GM21526 (cell line): ENCODE measurements around the gene KIAA1191.

Source experiments
- ATAC-seq: cut with Tn5 transposase; IDR thresholded peaks from one replicate; pipeline ENCODE4 v1.9.1; 2021; ENCODE audit warnings: moderate library complexity; ENCODE audit not compliant: unreplicated experiment, low FRiP score

The KIAA1191 gene

DNA sequence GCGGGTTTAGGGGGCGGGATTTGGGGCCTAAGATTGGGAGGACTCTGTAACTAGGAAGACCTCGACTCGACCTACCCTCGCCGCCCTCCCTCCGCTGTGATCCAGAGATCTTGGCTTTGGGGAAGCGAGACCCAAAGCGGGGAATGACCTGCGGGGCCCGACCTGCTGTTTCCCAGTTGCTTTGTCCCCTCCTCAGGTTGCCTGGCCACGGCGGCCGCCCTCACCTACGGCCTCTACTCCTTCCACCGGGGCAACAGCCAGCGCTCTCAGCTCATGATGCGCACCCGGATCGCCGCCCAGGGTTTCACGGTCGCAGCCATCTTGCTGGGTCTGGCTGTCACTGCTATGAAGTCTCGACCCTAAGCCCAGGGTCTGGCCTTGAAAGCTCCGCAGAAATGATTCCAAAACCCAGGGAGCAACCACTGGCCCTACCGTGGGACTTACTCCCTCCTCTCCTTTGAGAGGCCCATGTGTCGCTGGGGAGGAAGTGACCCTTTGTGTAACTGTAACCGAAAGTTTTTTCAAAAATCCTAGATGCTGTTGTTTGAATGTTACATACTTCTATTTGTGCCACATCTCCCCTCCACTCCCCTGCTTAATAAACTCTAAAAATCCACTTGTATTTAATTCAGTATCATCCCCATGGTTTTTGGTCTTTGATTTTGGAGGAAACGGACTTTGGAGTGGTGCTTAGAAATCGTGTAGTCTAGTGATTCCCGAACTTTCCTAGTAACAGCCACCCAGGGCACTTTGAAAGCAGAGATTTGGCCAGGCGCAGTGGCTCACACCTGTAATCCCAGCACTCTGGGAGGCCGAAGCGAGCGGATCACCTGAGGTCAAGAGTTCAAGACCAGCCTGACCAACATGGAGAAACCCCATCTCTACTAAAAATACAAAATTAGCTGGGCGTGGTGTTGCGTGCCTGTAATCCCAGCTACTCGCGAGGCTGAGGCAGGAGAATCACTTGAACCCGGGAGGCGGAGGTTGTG lies 27.9 kb upstream of the KIAA1191 start:
- peak; percentile 35 for ATAC-seq

DNA sequence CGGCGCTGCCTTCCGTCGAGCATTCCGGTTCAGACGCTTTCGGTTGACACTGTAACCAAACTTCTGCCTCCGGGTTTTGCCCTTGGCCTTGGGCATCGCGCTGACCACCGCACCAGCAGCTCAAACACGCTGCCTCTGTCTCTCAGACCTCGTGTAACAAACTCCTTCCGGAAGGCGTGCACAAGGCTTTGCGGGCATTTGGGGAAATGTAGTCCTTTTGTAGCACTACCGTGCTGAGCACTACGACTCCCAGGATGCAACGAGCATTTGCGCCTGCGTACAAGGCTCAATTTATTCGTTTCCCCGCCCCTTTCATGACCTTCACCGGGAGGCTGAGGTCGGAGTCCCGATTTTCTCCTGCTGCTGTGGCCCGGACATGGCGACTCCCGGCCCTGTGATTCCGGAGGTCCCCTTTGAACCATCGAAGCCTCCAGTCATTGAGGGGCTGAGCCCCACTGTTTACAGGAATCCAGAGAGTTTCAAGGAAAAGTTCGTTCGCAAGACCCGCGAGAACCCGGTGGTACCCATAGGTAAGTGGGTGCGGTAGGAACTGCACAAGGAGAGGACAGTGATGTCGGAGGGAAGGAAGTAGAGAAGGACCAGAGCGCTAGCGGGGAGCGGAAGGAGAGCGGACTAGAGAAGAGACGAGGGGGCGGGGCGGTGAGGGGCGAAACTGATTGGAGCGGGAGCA lies 27.0 kb upstream of the KIAA1191 start, which contains the start of the genes HIGD2A and NOP16:
HIGD2A (plus strand) TSS at position 308 of the 691 bp plus-strand sequence; CDS start at position 377, 69 bp downstream.
NOP16 (minus strand) TSS at position 155 of the 691 bp plus-strand sequence; CDS start at position 96, 59 bp downstream.
- ATAC-seq = peak; percentile 81

DNA sequence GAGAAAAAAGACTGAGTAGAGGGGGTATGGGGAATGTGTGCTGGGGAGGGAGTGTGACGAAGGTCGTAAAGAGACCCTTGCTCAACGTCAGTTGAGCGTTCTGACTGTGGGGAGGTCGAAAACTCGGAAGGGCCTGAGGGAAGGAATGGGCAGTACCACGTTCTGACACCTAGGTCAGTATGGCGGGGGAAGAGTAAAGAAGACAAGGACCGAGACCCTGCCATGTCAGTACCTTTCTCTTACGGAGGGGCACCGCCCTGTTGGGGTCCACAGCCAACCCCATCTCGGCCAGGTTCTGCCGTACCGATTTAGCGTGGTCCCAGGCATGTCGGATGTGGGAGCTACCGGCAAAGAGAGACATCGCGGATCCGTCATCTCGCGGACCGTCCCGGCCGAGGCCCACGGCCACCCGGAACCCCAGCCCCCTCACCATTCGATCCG lies 26.5 kb upstream of the KIAA1191 start:
- ATAC-seq = peak; percentile 1

DNA sequence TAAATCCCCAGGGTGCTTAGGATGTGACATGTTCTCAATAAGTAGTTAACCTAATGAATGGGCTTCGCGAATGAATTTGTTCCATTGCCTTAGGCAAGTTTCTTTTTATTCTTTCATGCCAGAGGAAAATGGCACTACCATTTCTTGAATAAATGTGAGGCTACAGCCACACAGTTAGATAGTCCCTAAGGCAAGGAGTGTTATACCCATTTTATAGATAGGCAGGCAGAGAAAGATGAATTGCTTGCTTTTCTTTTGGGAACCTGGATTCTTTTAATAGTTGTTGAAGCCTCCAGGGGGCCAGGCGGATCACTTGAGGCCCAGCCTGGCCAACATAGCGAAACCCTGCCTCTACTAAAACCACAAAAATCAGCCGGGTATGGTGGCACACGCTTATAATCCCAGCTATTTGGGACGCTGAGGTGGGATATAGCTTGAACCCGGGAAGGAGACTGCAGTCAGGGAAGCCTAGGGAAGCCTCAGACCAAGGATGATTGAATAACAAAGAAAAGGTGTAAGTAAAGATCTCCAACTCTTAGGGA lies 25.9 kb upstream of the KIAA1191 start:
- no peak for ATAC-seq

DNA sequence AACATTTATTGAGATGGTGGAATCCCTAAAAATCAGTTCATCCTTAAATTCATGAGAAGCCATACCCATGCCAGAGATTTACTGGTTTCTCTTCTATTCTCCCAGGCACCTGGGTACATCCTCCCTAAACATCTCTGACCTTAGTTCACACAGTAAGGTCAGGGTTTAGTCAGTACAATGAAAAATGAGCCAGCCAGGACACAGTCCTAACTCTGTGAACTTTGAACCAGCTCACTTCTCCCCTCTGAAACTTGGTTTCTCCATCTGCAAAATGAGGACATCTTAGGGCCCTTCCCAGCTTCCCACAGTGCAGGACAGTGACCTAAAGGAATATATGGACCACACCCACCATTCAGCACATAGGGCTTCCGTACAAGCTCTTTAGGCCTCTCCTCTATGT lies 24.9 kb upstream of the KIAA1191 start:
- no peak for ATAC-seq

DNA sequence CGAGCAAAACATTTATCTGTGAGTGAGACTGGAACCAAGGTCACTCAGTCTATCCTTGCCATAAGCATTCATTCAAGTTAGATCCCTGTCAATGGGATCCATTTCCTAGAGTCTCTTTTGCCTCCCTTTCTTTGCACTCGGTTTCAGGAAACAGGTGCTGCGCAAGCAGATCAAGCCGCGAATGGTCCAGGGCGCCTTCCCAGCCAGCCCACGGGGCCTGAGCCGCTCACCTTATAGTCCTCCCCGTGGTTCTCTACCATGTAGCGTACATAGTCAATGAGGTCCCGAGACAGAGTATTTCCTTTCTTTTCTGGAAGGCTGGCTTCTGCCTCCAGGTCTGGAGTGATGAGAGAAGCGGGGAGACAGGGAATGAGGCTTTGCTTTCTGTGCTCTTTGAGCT lies 23.4 kb upstream of the KIAA1191 start:
- no peak for ATAC-seq

DNA sequence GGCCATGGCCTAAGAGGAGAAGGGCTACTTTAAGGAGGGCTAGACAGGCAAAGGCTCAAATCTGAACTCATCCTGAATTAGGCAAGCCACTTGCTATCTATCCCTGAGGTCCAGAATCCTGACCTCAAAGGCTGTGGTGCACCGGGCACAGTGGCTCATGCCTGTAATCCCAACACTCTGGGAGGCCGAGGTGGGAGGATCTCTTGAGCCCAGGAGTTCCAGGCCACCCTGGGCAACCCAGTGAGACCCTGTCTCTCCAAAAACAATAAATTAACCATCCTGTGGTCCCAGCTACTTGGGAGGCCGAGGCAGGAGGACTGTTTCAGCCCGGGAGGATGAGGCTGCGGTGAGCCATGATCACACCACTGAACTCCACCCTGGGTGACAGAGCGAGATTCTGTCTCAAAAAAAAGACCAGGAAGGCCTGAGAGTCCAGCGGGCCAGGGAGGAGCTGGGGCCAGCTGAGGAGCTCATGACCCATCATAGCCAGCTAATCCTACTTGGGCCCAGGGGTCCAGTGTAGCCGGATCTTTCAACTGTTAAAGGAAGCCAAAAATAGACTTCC lies 22.9 kb upstream of the KIAA1191 start:
- ATAC-seq = no peak

DNA sequence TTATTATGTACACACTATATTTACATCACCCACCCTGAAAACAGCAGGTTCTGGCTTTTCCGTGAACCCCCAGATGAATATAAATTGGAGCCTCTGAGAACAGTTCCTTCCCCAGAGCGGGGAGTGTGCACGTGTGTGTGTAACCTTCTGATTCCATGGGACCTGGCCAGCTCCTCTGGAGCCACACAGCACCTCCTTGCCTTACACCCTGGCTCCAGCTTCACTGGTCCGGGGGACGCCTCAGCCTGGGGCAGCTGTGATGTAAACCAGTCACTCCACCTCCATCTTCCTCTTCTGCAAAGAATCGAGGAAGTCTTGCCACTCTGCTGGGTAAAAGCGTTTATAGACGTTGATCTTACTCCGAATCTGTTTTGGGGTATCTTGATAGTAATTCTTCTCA lies 22.4 kb upstream of the KIAA1191 start:
- ATAC-seq = no peak

DNA sequence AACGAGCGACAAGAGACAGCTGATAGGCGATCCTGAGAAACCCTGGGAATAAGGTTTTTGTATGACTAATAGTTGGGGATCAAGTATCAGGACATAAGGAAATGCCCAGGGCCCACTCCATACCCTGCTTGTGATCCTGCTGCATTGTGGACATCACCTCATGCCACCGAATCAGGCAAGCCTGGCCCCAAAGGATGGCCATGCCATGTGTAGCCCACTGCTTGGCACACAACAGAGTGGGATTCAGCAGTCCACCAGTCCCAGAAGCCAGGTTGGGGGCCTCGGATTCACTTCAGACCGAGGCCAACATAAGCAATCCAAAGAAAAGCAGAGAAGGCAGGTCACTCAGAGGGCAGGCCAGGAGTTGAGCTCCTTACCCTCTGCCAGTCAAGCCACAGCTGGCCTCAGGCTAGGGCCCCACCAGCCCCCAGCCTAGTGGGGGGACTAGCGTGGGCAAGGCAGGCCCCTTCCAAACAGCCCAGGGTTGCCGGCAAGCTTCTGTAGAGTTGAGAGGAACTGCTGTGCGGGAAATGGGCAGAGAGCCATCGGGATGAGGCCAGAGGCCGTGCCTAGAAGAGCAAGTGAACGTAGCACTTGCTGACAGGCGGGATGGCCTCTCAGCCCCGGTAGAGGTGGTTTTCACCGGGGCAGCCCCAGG lies 21.8 kb upstream of the KIAA1191 start:
- ATAC-seq = no peak

DNA sequence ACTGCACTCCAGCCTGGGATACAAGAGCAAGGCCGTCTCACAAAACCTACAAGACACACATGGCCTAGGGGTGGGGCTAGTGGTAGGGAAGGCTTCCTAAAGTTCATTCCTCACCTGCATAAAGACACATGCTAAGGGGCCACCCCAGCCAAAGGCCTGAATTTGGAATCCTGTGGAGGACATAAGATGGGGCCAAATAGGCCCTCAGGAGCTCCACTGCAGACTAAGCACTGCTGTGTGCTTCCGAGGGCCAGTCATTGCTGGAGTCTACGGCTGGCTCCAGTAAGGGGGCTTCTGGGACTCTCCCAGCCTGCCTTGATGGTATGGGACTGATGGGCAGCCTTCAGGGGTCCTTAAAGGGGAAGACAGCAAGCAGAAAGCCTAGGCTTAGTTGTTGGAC lies 21.2 kb upstream of the KIAA1191 start:
- ATAC-seq = no peak

DNA sequence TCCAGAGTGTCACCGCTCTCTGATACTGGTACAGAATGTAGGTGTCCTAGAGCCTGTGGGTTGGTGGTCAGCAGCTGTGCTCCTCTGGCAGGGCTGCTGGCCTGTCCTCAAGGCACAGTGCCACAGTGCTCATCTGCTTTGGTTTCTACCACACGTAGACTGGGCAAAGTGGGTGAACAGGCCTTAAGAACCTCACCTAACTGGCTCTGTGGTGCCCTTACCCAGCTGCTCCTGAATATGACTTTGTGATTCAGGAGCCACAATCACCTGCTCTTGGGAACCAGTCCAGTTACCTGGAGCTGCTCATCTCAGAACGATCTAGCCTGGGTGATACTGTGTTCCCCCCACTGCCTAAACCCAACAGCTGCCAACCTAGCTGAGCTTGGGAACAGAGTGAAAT lies 20.4 kb upstream of the KIAA1191 start:
- ATAC-seq = no peak

DNA sequence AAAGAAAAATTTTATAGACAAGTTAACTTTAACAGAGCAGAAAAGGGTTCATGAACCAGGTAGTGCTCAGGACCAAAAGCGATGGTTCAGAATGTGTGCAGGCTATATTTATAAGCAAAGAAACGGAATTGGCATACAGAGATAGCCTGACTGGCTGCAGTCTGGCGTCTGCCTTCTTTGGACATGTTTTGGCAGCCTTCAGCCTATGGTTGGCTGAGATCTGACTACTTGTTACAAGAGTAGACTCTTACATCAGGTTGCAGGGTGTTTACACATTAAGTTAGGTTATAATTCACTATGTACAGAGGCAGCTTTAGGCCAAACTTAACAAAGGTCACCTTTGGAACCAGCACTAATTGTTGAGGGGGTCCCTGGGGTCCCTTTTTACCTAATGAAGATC lies 19.9 kb upstream of the KIAA1191 start:
- no peak for ATAC-seq

DNA sequence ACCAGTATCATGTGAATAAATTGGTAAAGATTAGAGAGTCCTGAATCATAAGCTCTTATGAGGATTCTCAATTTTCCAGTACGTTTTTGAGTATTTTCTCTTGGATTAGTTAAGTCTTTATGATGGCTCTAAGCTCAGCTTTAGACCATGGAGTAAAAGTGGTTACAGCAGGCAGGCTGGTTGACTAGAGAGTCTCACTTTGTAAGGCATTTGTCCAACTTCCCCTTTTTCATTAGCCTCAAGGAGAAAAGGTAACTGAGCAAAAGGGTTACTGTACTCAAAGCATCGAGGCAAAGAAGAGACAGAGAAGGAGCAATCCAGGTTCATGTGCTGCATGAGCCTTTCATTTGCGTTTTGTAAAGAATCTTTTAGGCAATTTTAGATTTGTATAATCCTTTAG lies 18.3 kb upstream of the KIAA1191 start:
- peak; percentile 45 for ATAC-seq

DNA sequence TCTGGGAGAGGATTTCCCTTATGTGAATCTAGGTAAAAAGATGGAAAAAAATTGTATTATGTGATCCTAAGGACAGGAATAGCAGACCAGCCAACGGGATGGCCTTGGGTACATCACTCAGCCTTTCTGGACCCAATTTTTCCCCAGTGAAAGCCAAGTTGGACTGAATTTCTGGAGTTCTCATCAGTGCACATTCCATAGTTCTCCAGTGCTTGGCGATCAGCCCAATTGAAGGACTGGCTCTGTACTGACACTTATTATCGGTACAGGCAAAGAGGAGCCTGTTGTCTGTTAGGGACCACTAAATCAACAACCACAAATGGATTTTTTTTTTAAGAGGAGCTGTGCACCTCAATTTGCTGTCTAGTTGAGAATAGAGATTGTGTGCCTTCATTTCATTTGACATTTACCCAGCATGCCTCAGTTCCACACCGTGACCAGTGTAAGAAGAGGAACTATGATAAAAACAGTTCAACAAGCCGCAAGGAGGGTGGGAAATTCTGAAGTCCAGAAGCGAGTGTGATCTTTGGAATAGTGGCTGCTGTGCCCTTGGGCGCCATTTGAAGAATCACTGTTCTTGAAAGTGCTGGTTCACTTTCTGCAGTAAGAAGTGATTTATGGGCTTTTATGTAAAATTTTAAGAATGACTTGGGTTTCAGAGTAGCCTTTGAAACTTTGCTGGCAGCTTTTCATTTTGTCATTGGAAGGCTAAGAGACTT lies 11.7 kb upstream of the KIAA1191 start:
- no peak for ATAC-seq

DNA sequence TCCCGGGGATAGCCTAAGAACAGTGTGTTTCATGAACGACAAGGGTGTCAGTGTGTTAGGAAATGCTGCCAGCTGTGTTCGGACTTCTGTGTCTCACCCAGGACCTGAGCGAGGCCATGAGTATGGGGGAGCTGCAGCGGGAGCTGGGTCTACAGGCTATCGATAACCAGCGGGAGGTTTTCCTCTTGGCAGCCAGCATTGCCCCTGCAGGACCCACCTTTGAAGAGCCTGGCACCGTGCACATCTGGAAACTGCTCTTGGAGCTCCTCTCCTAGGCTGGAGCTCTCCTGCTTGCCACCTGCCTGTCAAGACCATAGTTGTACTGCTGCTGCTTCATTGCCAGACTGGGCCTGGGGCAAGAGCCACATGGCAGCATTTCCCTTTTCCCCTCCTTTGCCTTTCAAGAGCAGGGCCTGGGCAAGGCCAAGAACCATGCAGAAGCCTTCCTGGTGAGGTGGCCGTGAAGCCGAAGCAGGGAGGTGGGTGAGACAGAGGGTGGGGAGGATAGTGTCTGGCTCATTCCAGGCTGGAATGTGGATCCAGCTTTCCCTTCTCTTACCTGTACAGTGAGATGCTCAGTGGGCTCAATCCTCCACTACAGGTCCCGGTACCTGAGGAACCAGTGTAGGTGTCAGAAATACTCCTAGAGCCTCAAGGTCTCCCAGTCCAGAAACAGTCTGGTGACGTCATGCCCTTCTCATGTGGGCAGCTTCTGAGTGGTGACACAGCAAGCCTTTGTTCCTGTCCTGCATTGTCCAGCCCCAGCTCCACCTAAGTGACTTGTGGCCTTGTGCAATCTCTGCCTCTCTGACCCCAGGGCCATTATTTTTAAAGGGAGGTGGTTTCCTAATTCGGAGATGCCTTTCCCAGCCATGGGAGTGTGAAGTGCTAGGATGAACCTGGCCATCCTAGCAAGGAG lies 10.3 kb upstream of the KIAA1191 start:
- no peak for ATAC-seq

DNA sequence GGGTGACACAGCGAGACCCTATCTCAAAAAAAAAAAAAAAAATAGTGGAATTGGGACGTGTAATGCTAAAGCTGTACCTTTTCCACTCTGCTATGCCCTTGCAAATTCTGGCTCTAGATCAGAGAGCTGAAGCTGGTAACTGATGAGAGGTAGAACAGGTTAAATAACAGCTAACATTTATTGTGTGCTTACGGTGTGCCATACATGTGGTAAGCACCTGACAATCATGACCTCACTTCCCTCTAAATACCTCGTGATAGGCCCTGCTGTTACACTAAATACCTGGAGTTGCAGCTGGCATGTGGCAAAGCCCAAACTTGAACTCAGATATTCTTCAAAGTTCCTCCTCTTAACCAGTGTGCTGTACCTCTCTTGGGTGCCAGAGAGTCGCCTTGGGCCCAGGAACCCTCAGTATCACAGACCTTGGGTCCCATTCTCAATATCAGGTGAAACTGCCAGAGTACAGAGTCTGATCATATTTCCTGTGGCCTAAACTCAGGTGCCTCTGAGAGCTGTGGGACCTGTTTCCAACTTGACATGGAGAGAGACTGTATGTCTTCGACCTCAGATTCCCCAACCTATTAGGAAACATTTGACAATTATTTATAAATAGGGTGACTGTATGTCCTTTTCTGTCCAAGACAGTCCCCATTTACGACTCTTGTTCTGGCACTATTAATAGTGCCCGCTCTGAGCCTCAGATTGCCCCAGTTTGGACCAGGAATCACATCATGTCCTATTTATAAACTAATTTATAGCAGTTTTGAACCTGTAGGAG lies 8.6 kb upstream of the KIAA1191 start:
- no peak for ATAC-seq

DNA sequence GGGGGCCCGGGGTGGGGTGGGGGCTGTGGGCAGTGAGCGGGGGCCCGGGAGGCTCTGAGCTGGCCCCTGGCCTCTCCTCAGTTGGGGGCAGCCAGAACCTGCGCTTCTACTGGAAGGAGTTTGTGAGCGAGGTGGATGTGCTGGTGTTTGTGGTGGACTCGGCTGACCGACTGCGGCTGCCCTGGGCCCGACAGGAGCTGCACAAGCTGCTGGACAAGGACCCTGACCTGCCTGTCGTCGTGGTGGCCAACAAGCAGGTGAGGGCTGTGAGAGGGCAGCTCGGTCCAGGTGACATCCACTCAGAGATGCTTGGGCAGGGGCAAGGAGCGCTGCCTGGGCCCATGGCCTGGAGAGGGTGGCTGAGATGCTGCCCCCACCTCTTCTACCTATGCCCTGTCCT lies 7.2 kb upstream of the KIAA1191 start:
- no peak for ATAC-seq
